Measurements from ENCODE around the gene ABCF3.

The ABCF3 gene

GRCh38 chr3:184233127-184233843 lies 47.3 kb downstream of the ABCF3 start:
- no peak for DNase-seq

- no peak for DNase-seq
These were observed 48.2 kb downstream of the ABCF3 start for GRCh38 chr3:184234224-184234623.

- no peak for DNase-seq
These were observed 48.8 kb downstream of the ABCF3 start for GRCh38 chr3:184234671-184235380.

- no peak for DNase-seq
These were observed 49.5 kb downstream of the ABCF3 start for GRCh38 chr3:184235381-184236032.

GRCh38 chr3:184236033-184236410 lies 50.0 kb downstream of the ABCF3 start:
- no peak for DNase-seq

GRCh38 chr3:184236636-184237035 lies 50.6 kb downstream of the ABCF3 start:
- DNase-seq: no peak

GRCh38 chr3:184237211-184237610 lies 51.2 kb downstream of the ABCF3 start:
- no peak for DNase-seq

- DNase-seq: no peak
These were observed 51.8 kb downstream of the ABCF3 start for GRCh38 chr3:184237807-184238206.

GRCh38 chr3:184238246-184238818 lies 52.3 kb downstream of the ABCF3 start:
- no peak for DNase-seq

GRCh38 chr3:184239221-184239620 lies 53.2 kb downstream of the ABCF3 start:
- DNase-seq: no peak

- DNase-seq: no peak
These were observed 53.7 kb downstream of the ABCF3 start for GRCh38 chr3:184239708-184240107.

- no peak for DNase-seq
These were observed 54.6 kb downstream of the ABCF3 start for GRCh38 chr3:184240384-184241140.

- no peak for DNase-seq
These were observed 55.1 kb downstream of the ABCF3 start for GRCh38 chr3:184241141-184241446.

- DNase-seq: no peak
These were observed 55.7 kb downstream of the ABCF3 start for GRCh38 chr3:184241447-184242296.

GRCh38 chr3:184242297-184242685 lies 56.3 kb downstream of the ABCF3 start:
- DNase-seq: no peak
